Measurements from ENCODE around the gene BCAS3.
"Not testable (repeated sequence)": the region's sequence is repeated elsewhere in the genome, so short reads cannot be mapped to it uniquely, and the experiment has no call there.

The BCAS3 gene

DNA sequence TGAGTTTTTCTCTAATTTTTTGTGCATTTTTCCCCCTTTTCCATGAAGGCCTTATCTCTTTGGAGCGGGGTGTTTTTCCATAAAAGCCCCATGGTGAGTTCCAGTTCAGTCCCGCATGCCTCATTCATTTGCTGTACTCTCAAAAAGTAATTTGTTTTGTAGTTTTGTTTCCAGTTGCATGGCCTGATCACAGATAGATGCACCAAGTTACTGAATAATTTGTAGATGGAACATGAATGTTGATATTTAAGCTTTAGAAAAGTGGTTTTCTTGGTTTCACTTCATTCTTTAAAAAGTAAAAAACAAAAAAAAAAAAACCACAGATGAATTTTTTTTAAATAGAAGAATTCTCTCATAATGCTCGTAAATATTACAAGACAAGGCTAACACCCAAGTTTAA, 349.2 kb downstream of the BCAS3 start:
- TF ChIP-seq, protein P1, sequence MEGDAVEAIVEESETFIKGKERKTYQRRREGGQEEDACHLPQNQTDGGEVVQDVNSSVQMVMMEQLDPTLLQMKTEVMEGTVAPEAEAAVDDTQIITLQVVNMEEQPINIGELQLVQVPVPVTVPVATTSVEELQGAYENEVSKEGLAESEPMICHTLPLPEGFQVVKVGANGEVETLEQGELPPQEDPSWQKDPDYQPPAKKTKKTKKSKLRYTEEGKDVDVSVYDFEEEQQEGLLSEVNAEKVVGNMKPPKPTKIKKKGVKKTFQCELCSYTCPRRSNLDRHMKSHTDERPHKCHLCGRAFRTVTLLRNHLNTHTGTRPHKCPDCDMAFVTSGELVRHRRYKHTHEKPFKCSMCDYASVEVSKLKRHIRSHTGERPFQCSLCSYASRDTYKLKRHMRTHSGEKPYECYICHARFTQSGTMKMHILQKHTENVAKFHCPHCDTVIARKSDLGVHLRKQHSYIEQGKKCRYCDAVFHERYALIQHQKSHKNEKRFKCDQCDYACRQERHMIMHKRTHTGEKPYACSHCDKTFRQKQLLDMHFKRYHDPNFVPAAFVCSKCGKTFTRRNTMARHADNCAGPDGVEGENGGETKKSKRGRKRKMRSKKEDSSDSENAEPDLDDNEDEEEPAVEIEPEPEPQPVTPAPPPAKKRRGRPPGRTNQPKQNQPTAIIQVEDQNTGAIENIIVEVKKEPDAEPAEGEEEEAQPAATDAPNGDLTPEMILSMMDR (IDR thresholded peaks at IDR 0.05; ENCODE audit: insufficient read depth, low read depth, low read length, missing control alignments), result no peak
- H3K4me3 ChIP-seq (ENCODE audit: low read depth, low read length), result no peak overlapping the region
- no peak for DNase-seq (ENCODE audit: low read depth)

DNA sequence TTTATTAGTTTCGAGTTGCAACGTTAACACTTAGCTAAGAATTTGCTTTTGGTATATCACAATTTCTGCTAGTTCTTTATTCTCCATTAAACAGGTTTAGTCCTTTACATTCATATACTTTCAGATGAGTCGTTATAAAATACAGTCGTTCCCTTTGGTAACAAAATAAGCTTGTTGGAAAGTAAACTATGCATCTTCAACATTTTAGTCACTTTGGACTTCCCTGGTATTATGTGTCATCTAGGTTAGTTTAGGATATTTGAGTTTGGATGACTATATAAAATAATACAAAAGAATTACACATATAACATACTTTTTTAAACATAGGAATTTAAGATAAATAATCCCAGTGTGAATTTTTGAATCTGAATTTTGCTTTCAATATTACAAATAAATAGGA, 351.5 kb downstream of the BCAS3 start:
- TF ChIP-seq, protein P1 (IDR thresholded peaks at IDR 0.05; ENCODE audit: insufficient read depth, low read depth, low read length, missing control alignments), result no peak
- no peak for DNase-seq (ENCODE audit: low read depth)
- no peak overlapping the region for H3K4me3 ChIP-seq (ENCODE audit: low read depth, low read length)

DNA sequence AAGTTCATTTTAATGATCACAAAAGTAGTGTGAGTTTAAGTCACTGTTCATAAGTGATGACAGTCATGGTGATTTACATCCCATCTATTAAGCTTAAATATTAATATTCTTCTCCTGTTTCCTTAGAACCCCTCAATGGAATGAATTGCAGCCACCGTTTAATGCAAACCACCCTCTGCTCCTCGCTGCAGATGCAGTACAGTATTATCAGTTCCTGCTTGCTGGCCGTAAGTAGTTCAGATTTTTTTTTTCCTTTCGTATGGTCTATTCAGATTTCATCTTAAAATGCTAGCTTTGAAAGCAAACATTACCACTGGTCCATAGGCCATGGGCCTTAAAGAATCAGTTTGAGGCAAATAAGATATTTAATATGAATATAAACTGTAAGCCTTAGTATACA, 363.0 kb downstream of the BCAS3 start:
- TF ChIP-seq, protein P1 (IDR thresholded peaks at IDR 0.05; ENCODE audit: insufficient read depth, low read depth, low read length, missing control alignments), result no peak
- H3K4me3 ChIP-seq (ENCODE audit: low read depth, low read length), result no peak overlapping the region
- no peak for DNase-seq (ENCODE audit: low read depth)

DNA sequence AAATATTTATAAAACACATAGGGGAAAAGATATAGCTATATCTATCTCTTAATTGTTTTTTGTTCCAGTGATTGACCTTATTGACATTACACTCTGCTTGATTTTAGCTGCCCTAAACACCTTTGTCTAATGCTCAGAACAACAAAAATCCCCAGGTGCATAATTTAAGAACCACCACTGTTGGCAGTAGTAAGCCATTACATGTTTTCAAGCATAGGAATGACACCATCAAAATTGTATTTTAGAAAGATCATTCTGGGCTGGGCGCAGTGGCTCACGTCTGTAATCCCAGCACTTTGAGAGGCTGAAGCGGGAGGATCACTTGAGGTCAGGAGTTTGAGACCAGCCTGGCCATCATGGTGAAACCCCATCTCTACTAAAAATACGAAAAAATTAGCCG, 364.7 kb downstream of the BCAS3 start:
- not testable (repeated sequence) for DNase-seq (ENCODE audit: low read depth); H3K4me3 ChIP-seq (ENCODE audit: low read depth, low read length)

DNA sequence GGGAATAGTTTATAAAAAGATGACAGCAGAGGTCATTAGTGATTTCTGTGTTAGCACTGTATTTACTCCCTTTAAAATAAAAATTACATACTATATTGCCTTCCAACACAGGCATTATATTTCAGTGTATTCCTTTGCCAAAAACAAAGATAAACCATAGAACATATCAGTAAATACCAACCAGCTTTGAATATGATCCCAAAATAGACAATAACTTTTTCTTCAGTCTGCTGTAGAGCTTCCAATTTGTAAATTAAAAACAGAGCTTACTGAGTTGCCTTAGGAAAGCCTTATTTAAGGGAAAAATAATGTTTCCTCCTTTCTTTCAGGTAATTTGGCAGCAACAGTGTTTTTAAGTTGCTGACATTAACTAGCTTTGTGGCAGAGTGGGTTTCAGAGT, 369.9 kb downstream of the BCAS3 start:
- no peak overlapping the region for H3K4me3 ChIP-seq (ENCODE audit: low read depth, low read length)
- TF ChIP-seq, protein P1 (IDR thresholded peaks at IDR 0.05; ENCODE audit: insufficient read depth, low read depth, low read length, missing control alignments), result no peak
- DNase-seq (ENCODE audit: low read depth), result no peak

DNA sequence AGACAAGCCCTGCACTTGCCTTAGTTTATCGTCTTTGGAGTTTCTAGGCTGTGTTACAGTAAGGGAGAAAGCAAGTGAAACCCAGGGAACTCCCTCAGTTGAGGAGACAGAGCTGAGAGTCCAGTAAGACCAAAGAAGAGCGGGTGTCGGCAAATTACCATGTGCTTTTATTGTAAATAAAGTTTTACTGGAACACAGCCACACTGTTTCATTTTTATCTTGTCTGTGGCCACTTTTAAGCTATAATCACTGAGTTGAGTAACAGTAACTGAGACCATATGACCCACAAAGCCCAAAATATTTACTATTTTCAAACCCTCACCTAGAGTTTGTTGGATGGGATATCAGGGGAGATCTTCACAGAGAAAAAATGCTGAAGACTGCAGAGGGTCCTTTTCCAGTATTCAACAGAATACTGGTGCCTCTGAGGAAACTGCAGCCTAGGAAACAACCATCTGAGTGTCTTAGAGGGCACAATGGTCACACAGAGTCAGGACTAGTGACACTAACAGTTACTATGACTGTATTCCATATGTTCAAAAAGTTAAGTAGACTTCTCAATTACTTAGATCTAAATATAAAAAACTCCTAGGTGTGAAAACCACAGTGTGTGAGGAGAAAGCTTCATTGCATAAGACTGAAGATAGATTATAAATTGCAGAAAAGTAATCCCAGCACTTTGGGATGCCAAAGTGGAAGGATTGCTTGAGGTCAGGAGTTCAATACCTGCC, 370.9 kb downstream of the BCAS3 start:
- TF ChIP-seq, protein P1 (IDR thresholded peaks at IDR 0.05; ENCODE audit: insufficient read depth, low read depth, low read length, missing control alignments), result no peak
- H3K4me3 ChIP-seq (ENCODE audit: low read depth, low read length), result no peak overlapping the region
- no peak for DNase-seq (ENCODE audit: low read depth)

DNA sequence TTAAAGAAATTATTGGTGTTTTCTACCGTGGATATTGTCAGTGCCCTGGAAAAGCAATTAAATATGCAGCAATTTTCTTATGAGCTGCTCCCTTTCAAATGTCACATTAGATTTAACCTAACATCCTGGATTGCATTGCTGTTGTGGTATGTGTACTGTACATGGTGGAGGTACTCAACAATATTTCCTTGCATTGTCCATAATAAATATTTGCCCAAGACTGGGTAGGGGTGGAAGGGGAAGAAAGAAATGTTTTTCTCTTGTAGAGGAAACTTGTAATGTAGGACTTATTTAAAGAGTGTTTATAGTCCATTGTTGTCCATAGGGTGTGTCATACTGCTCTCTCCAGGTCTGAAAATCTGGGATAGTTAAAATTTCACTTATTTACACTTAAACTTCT, 375.8 kb downstream of the BCAS3 start:
- no peak for DNase-seq (ENCODE audit: low read depth)
- H3K4me3 ChIP-seq (ENCODE audit: low read depth, low read length), result no peak overlapping the region
- TF ChIP-seq, protein P1 (IDR thresholded peaks at IDR 0.05; ENCODE audit: insufficient read depth, low read depth, low read length, missing control alignments), result no peak

All from GM12865 (cell line).